ENCODE results near the gene CDH4. TPM values are rescaled to one million over a fixed set of nuclear protein-coding genes. Genes with fewer than 3 reads are reported as not detected.

CDH4 gene
- total and polyA plus RNA-seq, 3 experiments from 2014 or later, result 0.22 TPM; not detected in 2

DNA sequence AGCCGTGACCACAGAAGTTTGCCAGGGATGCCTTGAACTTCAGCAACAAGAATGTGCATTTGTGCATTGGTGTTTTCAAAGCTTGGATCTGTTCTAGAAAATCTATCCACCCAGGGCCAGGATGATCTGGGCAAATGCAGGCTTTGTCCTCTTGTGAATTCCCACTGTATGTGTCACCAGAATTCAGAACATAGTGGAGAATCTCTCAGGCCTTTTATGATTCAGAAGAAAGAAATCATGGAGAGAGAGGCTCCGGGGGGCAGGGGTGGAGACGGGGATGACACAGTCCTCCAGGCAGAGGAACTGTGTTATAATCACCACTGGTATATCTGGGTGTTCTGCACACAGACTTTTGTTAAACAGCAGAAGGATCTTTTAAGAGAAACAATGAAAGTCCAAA lies 304.1 kb downstream of the CDH4 start:
- no peaks in the 10 kb centered on the region for H3K9me3 ChIP-seq (ENCODE audit: low read length)
- no peak for DNase-seq
- peaks cover 0 to 4% (median 2%) of the 10 kb centered on the region in 5 donors for H3K9me3 Mint-ChIP-seq
- H3K4me3 Mint-ChIP-seq, result no peak overlapping the region
- H3K4me1 ChIP-seq (ENCODE audit: insufficient read depth, low read length), result no peaks in the 10 kb centered on the region
- ChIA-PET CTCF (no interaction called here), POLR2A (no interaction called here)
- no peak overlapping the region for H3K4me3 ChIP-seq (ENCODE audit: low read length)
- H3K27me3 ChIP-seq (ENCODE audit: insufficient read depth, low read length, poor library complexity, severe bottlenecking), result no peaks in the 10 kb centered on the region
- H3K36me3 Mint-ChIP-seq, result no peaks in the 10 kb centered on the region
- no peaks in the 10 kb centered on the region for H3K4me1 Mint-ChIP-seq
- H3K36me3 ChIP-seq (ENCODE audit: insufficient read depth, low read length), result no peaks in the 10 kb centered on the region
- peaks cover 0 to 2% of the 10 kb centered on the region in 2 donors for H3K27me3 Mint-ChIP-seq
- H3K27ac ChIP-seq (ENCODE audit: low read depth, low read length), result no peak overlapping the region
- no peak overlapping the region for H3K27ac Mint-ChIP-seq

DNA sequence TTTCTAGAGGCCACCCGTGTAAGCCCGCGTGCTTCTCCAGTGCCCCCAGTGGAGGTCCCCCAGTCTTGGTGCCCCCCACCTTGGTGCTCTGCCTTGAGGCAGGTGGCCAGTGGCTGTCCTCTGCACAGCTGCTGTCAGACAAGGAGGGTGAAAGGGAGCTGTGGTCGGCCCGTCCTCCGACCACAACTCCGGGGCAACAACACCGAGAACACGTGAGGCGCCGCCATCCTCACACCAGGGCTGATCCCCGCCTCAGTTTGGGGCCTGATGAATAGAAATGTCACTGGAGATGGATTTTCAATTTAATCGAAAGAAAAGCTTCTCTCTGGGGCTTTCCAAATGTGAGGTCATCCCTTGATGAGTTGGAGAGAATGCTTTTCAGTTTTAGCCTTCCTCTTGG lies 304.6 kb downstream of the CDH4 start:
- no peaks in the 10 kb centered on the region for H3K9me3 ChIP-seq (ENCODE audit: low read length)
- H3K36me3 Mint-ChIP-seq, result no peaks in the 10 kb centered on the region
- H3K9me3 Mint-ChIP-seq, result peaks cover 0 to 2% (median 0%) of the 10 kb centered on the region in 5 donors
- no peaks in the 10 kb centered on the region for H3K4me1 Mint-ChIP-seq
- peaks cover 0 to 2% of the 10 kb centered on the region in 2 donors for H3K27me3 Mint-ChIP-seq
- no peak for DNase-seq
- ChIA-PET POLR2A (no interaction called here), CTCF (no interaction called here)
- no peak overlapping the region for H3K27ac Mint-ChIP-seq
- no peaks in the 10 kb centered on the region for H3K4me1 ChIP-seq (ENCODE audit: insufficient read depth, low read length)
- no peaks in the 10 kb centered on the region for H3K27me3 ChIP-seq (ENCODE audit: insufficient read depth, low read length, poor library complexity, severe bottlenecking)
- H3K4me3 ChIP-seq (ENCODE audit: low read length), result no peak overlapping the region
- no peak overlapping the region for H3K4me3 Mint-ChIP-seq
- H3K27ac ChIP-seq (ENCODE audit: low read depth, low read length), result no peak overlapping the region
- H3K36me3 ChIP-seq (ENCODE audit: insufficient read depth, low read length), result no peaks in the 10 kb centered on the region

DNA sequence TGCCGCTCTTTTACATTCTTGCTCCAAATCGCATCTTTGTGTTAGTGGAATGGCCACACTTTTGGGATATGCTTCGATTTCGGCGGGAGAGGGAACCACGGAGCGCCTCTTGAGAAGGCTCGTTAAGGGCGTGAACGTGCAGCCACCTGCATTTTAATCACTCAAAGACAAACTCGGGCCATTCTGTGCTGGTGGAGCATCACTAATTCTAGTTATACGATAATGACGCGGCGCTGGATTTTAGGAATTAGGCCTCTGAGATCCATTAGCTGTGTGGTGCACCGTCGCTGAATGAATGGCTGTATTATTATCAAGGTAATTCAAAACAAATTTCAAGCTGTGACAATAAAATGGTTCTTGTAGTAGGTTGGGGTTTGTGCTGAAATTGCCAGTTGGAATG lies 305.6 kb downstream of the CDH4 start:
- Mint-ChIP-seq H3K4me1 (no peaks in the 10 kb centered on the region), H3K9me3 (peaks cover 0 to 2% (median 0%) of the 10 kb centered on the region in 5 donors), H3K36me3 (no peaks in the 10 kb centered on the region), H3K4me3 (no peak overlapping the region), H3K27me3 (no peaks in the 10 kb centered on the region), H3K27ac (no peak overlapping the region)
- POLR2A ChIA-PET, result no interaction called here
- CTCF ChIA-PET, result no interaction called here
- Histone ChIP-seq H3K27me3 (ENCODE audit: insufficient read depth, low read length, poor library complexity, severe bottlenecking) (no peaks in the 10 kb centered on the region), H3K4me3 (ENCODE audit: low read length) (no peak overlapping the region), H3K27ac (ENCODE audit: low read depth, low read length) (no peak overlapping the region), H3K36me3 (ENCODE audit: insufficient read depth, low read length) (no peaks in the 10 kb centered on the region), H3K4me1 (ENCODE audit: insufficient read depth, low read length) (no peaks in the 10 kb centered on the region), H3K9me3 (ENCODE audit: low read length) (no peaks in the 10 kb centered on the region)
- DNase-seq, result no peak

DNA sequence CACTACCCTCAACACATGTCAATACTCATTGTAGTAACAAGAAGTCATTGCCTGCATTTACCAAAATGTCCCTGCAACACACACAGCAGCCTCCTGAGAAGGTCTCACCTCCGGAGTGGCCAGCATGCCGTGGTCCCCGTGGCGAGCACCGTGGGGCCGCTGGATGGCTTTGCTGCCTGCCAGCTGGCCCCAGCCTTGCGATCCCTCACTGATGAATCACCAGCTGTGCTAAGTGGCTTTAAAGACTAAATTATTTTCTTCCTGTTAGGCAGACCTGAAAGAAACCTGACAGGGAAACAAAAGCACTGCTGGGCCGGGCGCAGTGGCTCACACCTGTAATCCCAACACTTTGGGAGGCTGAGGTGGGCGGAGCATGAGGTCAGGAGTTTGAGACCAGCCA lies 306.7 kb downstream of the CDH4 start:
- Mint-ChIP-seq H3K4me1 (no peaks in the 10 kb centered on the region), H3K9me3 (peaks cover 0 to 2% (median 0%) of the 10 kb centered on the region in 5 donors), H3K36me3 (no peaks in the 10 kb centered on the region), H3K4me3 (no peak overlapping the region), H3K27me3 (no peaks in the 10 kb centered on the region), H3K27ac (no peak overlapping the region)
- H3K9me3 ChIP-seq (ENCODE audit: low read length), result no peaks in the 10 kb centered on the region
- H3K36me3 ChIP-seq (ENCODE audit: insufficient read depth, low read length), result no peaks in the 10 kb centered on the region
- ChIA-PET CTCF (no interaction called here), POLR2A (no interaction called here)
- no peak overlapping the region for H3K27ac ChIP-seq (ENCODE audit: low read depth, low read length)
- H3K4me3 ChIP-seq (ENCODE audit: low read length), result no peak overlapping the region
- no peaks in the 10 kb centered on the region for H3K27me3 ChIP-seq (ENCODE audit: insufficient read depth, low read length, poor library complexity, severe bottlenecking)
- no peaks in the 10 kb centered on the region for H3K4me1 ChIP-seq (ENCODE audit: insufficient read depth, low read length)
- DNase-seq, result no peak

DNA sequence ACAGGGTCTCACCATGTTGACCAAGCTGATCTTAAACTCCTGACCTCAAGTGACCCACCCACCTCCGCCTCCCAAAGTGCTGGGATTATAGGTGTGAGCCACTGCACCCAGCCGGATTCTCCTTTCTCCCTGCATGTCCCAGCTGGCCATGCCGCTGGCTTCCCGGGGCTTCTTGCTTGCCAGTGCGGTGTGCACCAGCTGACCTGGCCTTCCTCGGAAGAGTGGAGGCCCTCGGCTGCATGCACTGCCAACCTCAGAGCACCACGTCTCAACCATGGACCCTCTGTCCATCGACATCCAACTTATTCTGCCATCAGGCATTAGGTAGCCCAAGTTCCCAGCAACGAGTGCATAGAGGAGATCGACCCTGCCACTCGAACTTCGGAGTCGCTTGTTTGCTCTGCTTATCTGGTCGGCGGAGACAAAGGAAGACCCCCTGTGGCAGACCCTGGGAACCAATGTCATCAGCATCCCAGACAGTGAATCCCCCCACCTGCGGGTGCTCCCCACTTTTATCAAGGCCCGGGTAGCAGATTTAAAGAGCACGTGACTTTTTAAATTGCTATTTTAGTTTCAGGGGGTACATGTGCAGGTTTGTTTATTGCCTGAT lies 307.8 kb downstream of the CDH4 start:
- H3K4me3 Mint-ChIP-seq, result no peak overlapping the region
- H3K36me3 Mint-ChIP-seq, result no peaks in the 10 kb centered on the region
- DNase-seq, result no peak
- Histone ChIP-seq H3K4me1 (ENCODE audit: insufficient read depth, low read length) (no peaks in the 10 kb centered on the region), H3K27ac (ENCODE audit: low read depth, low read length) (no peak overlapping the region), H3K36me3 (ENCODE audit: insufficient read depth, low read length) (no peaks in the 10 kb centered on the region), H3K27me3 (ENCODE audit: insufficient read depth, low read length, poor library complexity, severe bottlenecking) (no peaks in the 10 kb centered on the region), H3K4me3 (ENCODE audit: low read length) (no peak overlapping the region), H3K9me3 (ENCODE audit: low read length) (no peaks in the 10 kb centered on the region)
- H3K27ac Mint-ChIP-seq, result no peak overlapping the region
- ChIA-PET POLR2A (no interaction called here), CTCF (no interaction called here)
- peaks cover 0 to 2% (median 0%) of the 10 kb centered on the region in 5 donors for H3K9me3 Mint-ChIP-seq
- H3K27me3 Mint-ChIP-seq, result no peaks in the 10 kb centered on the region
- H3K4me1 Mint-ChIP-seq, result no peaks in the 10 kb centered on the region

DNA sequence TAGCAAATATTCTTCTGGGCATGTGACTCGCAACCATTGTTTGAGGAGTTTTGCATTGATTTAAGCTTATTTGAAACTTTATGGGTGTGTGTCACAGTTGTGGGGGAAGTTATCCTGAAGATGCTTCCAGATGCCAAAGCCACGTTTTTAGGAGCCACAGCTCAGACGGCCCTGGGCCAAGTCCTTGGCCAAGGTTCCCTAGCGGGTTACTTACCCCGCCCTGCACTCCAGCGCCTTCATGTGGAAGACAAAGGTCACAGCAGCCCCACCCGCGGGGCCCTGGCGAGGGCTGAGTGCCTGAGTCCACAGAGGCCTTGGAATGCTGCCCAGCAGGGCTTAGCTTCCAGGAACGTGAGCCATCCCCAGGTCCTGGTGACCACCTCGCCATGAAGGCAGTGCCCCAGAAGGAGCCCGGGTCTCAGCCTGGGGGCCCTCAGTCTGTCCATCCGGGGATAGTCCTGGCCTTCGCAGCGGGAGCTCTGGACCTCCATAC lies 308.3 kb downstream of the CDH4 start:
- Mint-ChIP-seq H3K4me1 (no peaks in the 10 kb centered on the region), H3K36me3 (no peaks in the 10 kb centered on the region), H3K4me3 (no peak overlapping the region), H3K27ac (no peak overlapping the region), H3K9me3 (peaks cover 0 to 2% (median 0%) of the 10 kb centered on the region in 5 donors), H3K27me3 (peaks cover 0 to under 1% of the 10 kb centered on the region in 2 donors)
- Histone ChIP-seq H3K4me3 (ENCODE audit: low read length) (no peak overlapping the region), H3K27ac (ENCODE audit: low read depth, low read length) (no peak overlapping the region), H3K36me3 (ENCODE audit: insufficient read depth, low read length) (no peaks in the 10 kb centered on the region), H3K4me1 (ENCODE audit: insufficient read depth, low read length) (no peaks in the 10 kb centered on the region), H3K27me3 (ENCODE audit: insufficient read depth, low read length, poor library complexity, severe bottlenecking) (no peaks in the 10 kb centered on the region), H3K9me3 (ENCODE audit: low read length) (no peaks in the 10 kb centered on the region)
- no peak for DNase-seq
- ChIA-PET CTCF (no interaction called here), POLR2A (no interaction called here)

DNA sequence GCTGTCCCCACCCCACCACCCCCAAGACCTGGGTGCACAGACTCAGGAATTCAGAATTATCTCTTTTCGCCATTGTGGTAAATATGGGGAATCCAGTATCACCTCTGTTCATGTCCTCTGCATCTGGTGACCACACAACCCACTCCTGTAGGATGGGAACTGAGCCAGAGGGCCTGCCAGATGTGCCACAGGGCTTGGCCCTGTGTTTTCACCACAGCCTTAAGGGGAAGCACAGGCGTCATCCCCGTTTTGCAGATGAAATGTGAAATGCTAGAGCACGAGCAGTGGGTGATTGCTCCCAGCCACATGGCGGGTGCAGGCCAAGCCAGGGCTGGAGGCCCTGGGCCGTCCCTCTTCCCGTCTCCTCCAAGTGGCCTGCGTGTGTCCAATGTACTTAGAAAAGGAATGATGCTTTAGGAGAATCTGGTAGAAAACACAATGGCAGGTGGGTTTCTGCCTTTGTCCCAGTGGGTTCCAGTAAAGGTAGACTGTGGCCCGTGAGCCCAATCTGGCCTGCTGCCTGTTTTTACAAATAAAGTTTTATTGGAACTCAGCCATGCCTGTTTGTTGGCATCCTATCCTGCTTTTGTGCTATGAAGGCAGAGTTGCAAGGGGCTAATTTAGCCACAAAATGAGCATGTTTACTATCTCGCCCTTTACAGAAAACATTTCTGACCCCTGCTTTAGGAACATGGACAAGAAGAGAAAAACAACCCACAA lies 309.2 kb downstream of the CDH4 start:
- H3K9me3 ChIP-seq (ENCODE audit: low read length), result no peaks in the 10 kb centered on the region

DNA sequence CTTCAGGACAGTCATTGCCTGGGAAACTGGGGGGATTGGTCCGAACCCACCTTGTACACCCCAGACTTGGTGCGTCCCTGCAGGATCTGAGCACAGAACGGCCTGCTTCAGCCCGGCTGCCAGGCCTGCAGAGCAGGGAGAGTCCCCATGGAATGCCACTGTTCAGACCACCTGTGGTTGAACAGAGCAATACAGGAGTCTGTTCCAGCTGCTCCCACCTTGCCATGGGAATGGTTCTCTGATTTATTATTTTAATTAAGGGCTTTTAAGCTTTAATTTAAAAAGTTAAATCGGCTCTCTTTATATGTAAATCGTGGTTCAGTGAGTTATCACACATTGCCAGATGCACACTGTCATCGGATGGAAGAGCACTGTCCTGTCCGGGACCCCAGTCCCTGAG lies 310.4 kb downstream of the CDH4 start:
- Histone ChIP-seq H3K9me3 (ENCODE audit: low read length) (no peaks in the 10 kb centered on the region), H3K27me3 (ENCODE audit: insufficient read depth, low read length, poor library complexity, severe bottlenecking) (no peaks in the 10 kb centered on the region), H3K36me3 (ENCODE audit: insufficient read depth, low read length) (no peaks in the 10 kb centered on the region), H3K4me1 (ENCODE audit: insufficient read depth, low read length) (no peaks in the 10 kb centered on the region), H3K4me3 (ENCODE audit: low read length) (no peak overlapping the region), H3K27ac (ENCODE audit: low read depth, low read length) (no peak overlapping the region)
- DNase-seq, result no peak
- Mint-ChIP-seq H3K27ac (no peak overlapping the region), H3K4me3 (no peak overlapping the region), H3K9me3 (peaks cover 0 to 2% (median 0%) of the 10 kb centered on the region in 5 donors), H3K4me1 (no peaks in the 10 kb centered on the region), H3K27me3 (peaks cover 0 to 1% of the 10 kb centered on the region in 2 donors), H3K36me3 (no peaks in the 10 kb centered on the region)
- ChIA-PET POLR2A (no interaction called here), CTCF (no interaction called here)

More for the DNA sequence above, 309.2 kb downstream of the CDH4 start:
- Mint-ChIP-seq H3K4me1 (no peaks in the 10 kb centered on the region), H3K36me3 (no peaks in the 10 kb centered on the region), H3K4me3 (no peak overlapping the region), H3K27me3 (peaks cover 0 to 1% of the 10 kb centered on the region in 2 donors), H3K27ac (no peak overlapping the region), H3K9me3 (peaks cover 0 to 2% (median 0%) of the 10 kb centered on the region in 5 donors)
- ChIA-PET POLR2A (no interaction called here), CTCF (no interaction called here)
- Histone ChIP-seq H3K27me3 (ENCODE audit: insufficient read depth, low read length, poor library complexity, severe bottlenecking) (no peaks in the 10 kb centered on the region), H3K36me3 (ENCODE audit: insufficient read depth, low read length) (no peaks in the 10 kb centered on the region), H3K4me1 (ENCODE audit: insufficient read depth, low read length) (no peaks in the 10 kb centered on the region), H3K27ac (ENCODE audit: low read depth, low read length) (no peak overlapping the region), H3K4me3 (ENCODE audit: low read length) (no peak overlapping the region)
- no peak for DNase-seq
